T-helper 22 cell (primary cell): ENCODE measurements around the gene DNAJC6.
"Not testable (repeated sequence)": the region's sequence is repeated elsewhere in the genome, so short reads cannot be mapped to it uniquely, and the experiment has no call there.

Experiments
- DNase-seq: peaks from one replicate; pipeline ENCODE4 v3.0.0-alpha.2; 2020; ENCODE audit warnings: low read depth

DNAJC6 gene

GRCh38 chr1:65357291-65357960 is 48.1 kb downstream of the DNAJC6 start:
- no peak for DNase-seq

- DNase-seq: no peak
Measured at GRCh38 chr1:65359888-65360287, 50.5 kb downstream of the DNAJC6 start.

GRCh38 chr1:65360648-65361047 is 51.3 kb downstream of the DNAJC6 start:
- no peak for DNase-seq

GRCh38 chr1:65362545-65362944 is 53.2 kb downstream of the DNAJC6 start:
- no peak for DNase-seq

- DNase-seq: no peak
Measured at GRCh38 chr1:65363484-65363883, 54.1 kb downstream of the DNAJC6 start.

GRCh38 chr1:65368403-65368802 is 59.1 kb downstream of the DNAJC6 start:
- no peak for DNase-seq

GRCh38 chr1:65371544-65371943 is 62.2 kb downstream of the DNAJC6 start:
- DNase-seq: no peak

- no peak for DNase-seq
Measured at GRCh38 chr1:65372557-65372956, 63.2 kb downstream of the DNAJC6 start.

GRCh38 chr1:65377496-65378246 is 68.3 kb downstream of the DNAJC6 start:
- DNase-seq: no peak

GRCh38 chr1:65378247-65378946 is 69.1 kb downstream of the DNAJC6 start:
- no peak for DNase-seq

GRCh38 chr1:65384426-65384825 is 75.1 kb downstream of the DNAJC6 start:
- not testable (repeated sequence) for DNase-seq

- no peak for DNase-seq
Measured at GRCh38 chr1:65386439-65386838, 77.1 kb downstream of the DNAJC6 start.

- no peak for DNase-seq
Measured at GRCh38 chr1:65387821-65388220, 78.5 kb downstream of the DNAJC6 start.

GRCh38 chr1:65388908-65389695 is 79.8 kb downstream of the DNAJC6 start:
- no peak for DNase-seq

- no peak for DNase-seq
Measured at GRCh38 chr1:65392497-65392896, 83.2 kb downstream of the DNAJC6 start.

- no peak for DNase-seq
Measured at GRCh38 chr1:65393347-65393746, 84.0 kb downstream of the DNAJC6 start.

GRCh38 chr1:65393928-65394327 is 84.6 kb downstream of the DNAJC6 start:
- DNase-seq: no peak

- no peak for DNase-seq
Measured at GRCh38 chr1:65395887-65396612, 86.7 kb downstream of the DNAJC6 start.

GRCh38 chr1:65398083-65398482 is 88.7 kb downstream of the DNAJC6 start:
- no peak for DNase-seq

GRCh38 chr1:65399003-65399402 is 89.7 kb downstream of the DNAJC6 start:
- no peak for DNase-seq

- no peak for DNase-seq
Measured at GRCh38 chr1:65401612-65402011, 92.3 kb downstream of the DNAJC6 start.

GRCh38 chr1:65404941-65405340 is 95.6 kb downstream of the DNAJC6 start:
- no peak for DNase-seq
